IMR-90 (cell line): Measurements from ENCODE around the gene ABR. TPM values are rescaled to one million over a fixed set of nuclear protein-coding genes. Genes with fewer than 3 reads are reported as not detected.
A peak's percentile ranks its signal among the peaks of the same experiment; 100 is the strongest.

ENCODE experiments used
- ATAC-seq: fragments of 200-7000 bp; cut with Tn5 transposase; 2 replicates; pipeline ENCODE4 v1.9.1; 2020; ENCODE audit warnings: low read depth, mild to moderate bottlenecking, moderate library complexity
- BruUV-seq: library from RNA; stranded (reverse); fragments of 400-500 nt; replicated peaks from 2 replicates; lab custom pipeline; 2021; lab: Mats Ljungman, UMichigan
- CTCF ChIA-PET: fragments of 300-600 bp; formaldehyde crosslinking; extraction: SDS; loops from one replicate; lab custom pipeline; 2021; ENCODE audit warnings: antibody characterized with exemption; lab: Yijun Ruan, JAX
- POLR2A ChIA-PET: fragments of 300-600 bp; sonication (Branson Sonifier 250); formaldehyde crosslinking; loops from one replicate; lab custom pipeline; 2022; ENCODE audit warnings: antibody characterized with exemption; ENCODE audit not compliant: unreplicated experiment; lab: Charles Lee
- DNase-seq: peaks from one replicate; pipeline ENCODE4 v3.0.0; 2013
- H2AFZ ChIP-seq: replicated peaks from 2 replicates; pipeline ENCODE3; 2013; ENCODE audit warnings: low read length, mild to moderate bottlenecking; ENCODE audit not compliant: poor library complexity
- H2AK5ac ChIP-seq: 2 replicates; pipeline ENCODE4 v1.6.1; 2013; ENCODE audit warnings: low read depth, low read length, inconsistent platforms
- H2AK9ac ChIP-seq: replicated peaks from 2 replicates; pipeline ENCODE3; 2013; ENCODE audit warnings: mild to moderate bottlenecking, low read depth, low read length, moderate library complexity; ENCODE audit not compliant: poor library complexity
- H2BK120ac ChIP-seq: 2 replicates; pipeline ENCODE4 v1.6.1; 2013; ENCODE audit warnings: low read depth, low read length, inconsistent platforms
- H2BK15ac ChIP-seq: 3 replicates; pipeline ENCODE4 v1.6.1; 2013; ENCODE audit warnings: low read depth, low read length, inconsistent platforms
- H2BK20ac ChIP-seq: 2 replicates; pipeline ENCODE4 v1.6.1; 2013; ENCODE audit warnings: low read depth, mild to moderate bottlenecking, inconsistent platforms, low read length, moderate library complexity
- H2BK5ac ChIP-seq: 2 replicates; pipeline ENCODE4 v1.6.1; 2013; ENCODE audit warnings: mild to moderate bottlenecking, low read depth, low read length, inconsistent platforms; ENCODE audit not compliant: poor library complexity, severe bottlenecking
- H3K14ac ChIP-seq: replicated peaks from 2 replicates; pipeline ENCODE4 v1.6.1; 2013; ENCODE audit warnings: low read depth, low read length, inconsistent platforms
- H3K18ac ChIP-seq: 2 replicates; pipeline ENCODE4 v1.6.1; 2013; ENCODE audit warnings: low read depth, low read length, control low read depth
- H3K23ac ChIP-seq: 2 replicates; pipeline ENCODE4 v1.6.1; 2013; ENCODE audit warnings: low read depth, low read length, inconsistent platforms
- H3K27ac ChIP-seq: 2 replicates; pipeline ENCODE4 v1.5.1; 2013; ENCODE audit warnings: mild to moderate bottlenecking, control low read depth, low read length; ENCODE audit not compliant: insufficient read depth
- H3K27me3 ChIP-seq: 2 replicates; pipeline ENCODE4 v1.6.1; 2013; ENCODE audit warnings: low read length; ENCODE audit not compliant: control insufficient read depth, insufficient read depth
- H3K36me3 ChIP-seq: 2 replicates; pipeline ENCODE4 v1.6.1; 2013; ENCODE audit warnings: low read length, mixed read lengths; ENCODE audit not compliant: control insufficient read depth, insufficient read depth
- H3K4ac ChIP-seq: 2 replicates; pipeline ENCODE4 v1.6.1; 2013; ENCODE audit warnings: low read depth, low read length, inconsistent platforms
- H3K4me1 ChIP-seq: 2 replicates; pipeline ENCODE4 v1.6.1; 2013; ENCODE audit warnings: low read length, mixed read lengths; ENCODE audit not compliant: control insufficient read depth, insufficient read depth
- H3K4me2 ChIP-seq: 2 replicates; pipeline ENCODE4 v1.6.1; 2013; ENCODE audit warnings: low read depth, mild to moderate bottlenecking, control low read depth, low read length, moderate library complexity
- H3K4me3 ChIP-seq: 2 replicates; pipeline ENCODE4 v1.5.1; 2013; ENCODE audit warnings: low read depth, mild to moderate bottlenecking, control low read depth, low read length, moderate library complexity; ENCODE audit not compliant: insufficient read depth
- H3K56ac ChIP-seq: 2 replicates; pipeline ENCODE4 v1.6.1; 2013; ENCODE audit warnings: low read length, inconsistent platforms; ENCODE audit not compliant: insufficient read depth; ENCODE audit errors: extremely low read depth
- H3K79me1 ChIP-seq, 2 experiments: 2 replicates each; pipeline ENCODE4 v1.6.1; 2013; ENCODE audit warnings: low read length in 2 of 2, inconsistent platforms in 1 of 2, low read depth in 1 of 2
- H3K9ac ChIP-seq: 2 replicates; pipeline ENCODE4 v1.6.1; 2013; ENCODE audit warnings: low read depth, low read length, control low read depth
- H3K9me1 ChIP-seq: 2 replicates; pipeline ENCODE4 v1.6.1; 2013; ENCODE audit warnings: low read length, inconsistent platforms; ENCODE audit not compliant: insufficient read depth
- H3K9me3 ChIP-seq: 2 replicates; pipeline ENCODE4 v1.6.1; 2013; ENCODE audit warnings: low read length; ENCODE audit not compliant: control insufficient read depth, insufficient read depth
- H4K20me1 ChIP-seq: 2 replicates; pipeline ENCODE4 v1.6.1; 2013; ENCODE audit warnings: low read length, inconsistent platforms; ENCODE audit not compliant: insufficient read depth
- H4K5ac ChIP-seq: 2 replicates; pipeline ENCODE4 v1.6.1; 2013; ENCODE audit warnings: mild to moderate bottlenecking, low read depth, low read length, control low read depth
- H4K8ac ChIP-seq, 2 experiments: 2 replicates each; pipeline ENCODE4 v1.6.1; 2013; ENCODE audit warnings: low read depth in 2 of 2, low read length in 2 of 2, control low read depth in 1 of 2, inconsistent platforms in 1 of 2
- H4K91ac ChIP-seq: 2 replicates; pipeline ENCODE4 v1.6.1; 2013; ENCODE audit warnings: low read depth, low read length, inconsistent platforms; ENCODE audit not compliant: insufficient read depth
- BHLHE40 ChIP-seq: fragments of 150-350 bp; IDR thresholded peaks from 2 replicates; pipeline ENCODE4 v1.6.1; 2016; ENCODE audit warnings: mild to moderate bottlenecking, low read depth, low read length
- FOS ChIP-seq: fragments of 150-350 bp; IDR thresholded peaks from 2 replicates; pipeline ENCODE4 v1.6.1; 2016; ENCODE audit warnings: low read depth, low read length
- MAZ ChIP-seq: IDR thresholded peaks from 2 replicates; pipeline ENCODE4 v1.6.1; 2012; ENCODE audit warnings: low read depth, mild to moderate bottlenecking, low read length, improper control_type of control experiment, moderate library complexity, borderline replicate concordance
- WGBS, 2 experiments: methylation state at CpG; one replicate each; pipeline versions ENCODE4 v1.1.5 to v1.1.7; 2013; ENCODE audit warnings: missing lambda C conversion rate in 2 of 2; ENCODE audit not compliant: insufficient read length in 1 of 2; ENCODE audit errors: extremely low coverage in 2 of 2; 5-methylcytosine and 5-hydroxymethylcytosine counted together
- dilution Hi-C: fragments of 300-500 bp; cut with HindIII; formaldehyde crosslinking; loops from one replicate; pipeline ENCODE4 v1.14.3; 2018; ENCODE audit warnings: low sequenced_read_pairs; ENCODE audit not compliant: unreplicated experiment
- in situ Hi-C: fragments of 300-500 bp; cut with MboI; formaldehyde crosslinking; loops from 3 replicates; pipeline ENCODE4 v1.14.3; 2019; ENCODE audit warnings: low sequenced_read_pairs, inconsistent platforms, mixed read lengths
- intact Hi-C: fragments of 100-400 bp; cut with micrococcal nuclease; formaldehyde crosslinking; loops from 2 replicates; pipeline ENCODE4 v1.10.0; 2022
- polyA plus RNA-seq, 3 experiments: library from polyadenylated mRNA; depleted of rRNA; stranded (reverse); fragments of >200 nt; gene quantifications; 2 replicates each; pipeline ENCODE4 v1.2.3, GENCODE V29; 2012; ENCODE audit warnings: low replicate concordance in 1 of 3
- total RNA-seq: library from RNA; depleted of rRNA; stranded (reverse); fragments of >200 nt; gene quantifications from 2 replicates; pipeline ENCODE4 v1.2.3, GENCODE V29; 2012

The ABR gene
- total and polyA plus RNA-seq, 2 of the 4 experiments (the other 2 are of a cell fraction), result 28.3 to 79.7 TPM

- no peak for TF ChIP-seq BHLHE40
Measured at GRCh38 chr17:1192911-1193699, 13.3 kb upstream of the ABR start (continued).

- H4K91ac ChIP-seq, result no peak overlapping the region
- H4K20me1 ChIP-seq, result 0 out of 2 replicates have a peak, but pooled peaks cover 2% of the 10 kb centered on the region
- ChIA-PET CTCF (interaction anchor here (0.6 to 0.7 kb wide), 2 partner anchors 68 to 383 kb away, joined by 3 read pairs; no protein-coding TSS in a partner anchor), POLR2A (no interaction called here)
- H3K9me1 ChIP-seq, result no peaks in the 10 kb centered on the region
- no peak overlapping the region for H3K23ac ChIP-seq
- H2BK120ac ChIP-seq, result no peak overlapping the region
- no peak overlapping the region for H2AK5ac ChIP-seq
- no peaks in the 10 kb centered on the region for H3K9me3 ChIP-seq
- H3K4me1 ChIP-seq, result peaks cover 6% of the 10 kb centered on the region
- ATAC-seq (peak; percentile 40), DNase-seq (peak; percentile 66)
- no peak overlapping the region for H3K56ac ChIP-seq
- H2BK5ac ChIP-seq, result no peak overlapping the region
- no peak overlapping the region for H3K9ac ChIP-seq
- H4K8ac ChIP-seq, result no peak overlapping the region
- no TSS peak for BruUV-seq
- H3K4me3 ChIP-seq, result no peak overlapping the region
- intact Hi-C loops, result no loop called here
- no peak overlapping the region for H2BK20ac ChIP-seq
- in situ Hi-C loops, result no loop called here
- dilution Hi-C loops, result no loop called here
- TF ChIP-seq FOS, result peak; percentile 28; the same call in 1 of the 2 replicates
- no peak for TF ChIP-seq MAZ
- H2AFZ ChIP-seq, result no peak overlapping the region
- H3K14ac ChIP-seq, result no peak overlapping the region
- H3K27me3 ChIP-seq, result peaks cover 26% of the 10 kb centered on the region
- H3K4me2 ChIP-seq, result no peak overlapping the region
- 89% methylated on average over 3 of the region's 25 CpGs; no CpG with 5 or more reads in 1 of the 2 experiments for WGBS, 2 experiments
- H3K27ac ChIP-seq, result no peak overlapping the region
- H3K18ac ChIP-seq, result no peak overlapping the region
- no peaks in the 10 kb centered on the region for H3K36me3 ChIP-seq
- H2BK15ac ChIP-seq, result no peak overlapping the region
- no peak overlapping the region for H3K4ac ChIP-seq
- H3K79me1 ChIP-seq, result no peaks in the 10 kb centered on the region
- no peak overlapping the region for H4K5ac ChIP-seq
- no peak overlapping the region for H2AK9ac ChIP-seq
Measured at GRCh38 chr17:1190751-1191331, 11.1 kb upstream of the ABR start.
